ENCODE measurements around the gene SARM1. TPM values are rescaled to one million over a fixed set of nuclear protein-coding genes. Genes with fewer than 3 reads are reported as not detected.

The SARM1 gene
- total RNA-seq, 1 donor = 16.4 TPM

GRCh38 chr17:28370744-28371103, 770 bp upstream of the SARM1 start:
- DNase-seq (ENCODE audit: low read depth) = no peak
- no peak for TF ChIP-seq CTCF (IDR thresholded peaks at IDR 0.05; ENCODE audit: insufficient read depth, low read depth, low read length)
- peak overlapping the region; percentile 73 for H3K4me3 ChIP-seq (ENCODE audit: low read depth, low read length)

DNA sequence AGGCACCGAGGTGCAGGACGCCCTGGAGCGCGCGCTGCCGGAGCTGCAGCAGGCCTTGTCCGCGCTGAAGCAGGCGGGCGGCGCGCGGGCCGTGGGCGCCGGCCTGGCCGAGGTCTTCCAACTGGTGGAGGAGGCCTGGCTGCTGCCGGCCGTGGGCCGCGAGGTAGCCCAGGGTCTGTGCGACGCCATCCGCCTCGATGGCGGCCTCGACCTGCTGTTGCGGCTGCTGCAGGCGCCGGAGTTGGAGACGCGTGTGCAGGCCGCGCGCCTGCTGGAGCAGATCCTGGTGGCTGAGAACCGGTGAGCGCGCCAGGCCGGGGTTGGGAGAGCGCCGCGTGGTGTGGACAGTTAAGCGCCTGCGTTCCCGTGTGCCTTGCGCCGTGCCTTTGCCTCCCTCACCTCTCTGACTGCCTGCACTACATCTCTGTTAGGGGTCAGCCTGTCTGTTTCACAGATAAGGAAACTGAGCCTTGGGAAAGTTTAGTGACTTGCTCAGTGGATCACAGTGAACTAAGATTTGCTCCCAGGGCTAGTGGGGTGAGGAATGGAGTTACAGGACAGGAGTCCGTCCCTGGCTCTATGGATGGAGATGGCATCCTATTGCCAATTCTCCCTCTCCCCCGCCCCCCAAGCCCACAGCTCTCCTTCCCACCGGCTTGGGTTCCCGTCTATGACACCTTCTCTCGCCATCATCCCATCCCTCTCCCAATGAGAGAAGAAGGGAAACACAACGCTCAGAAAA, 880 bp downstream of the SARM1 start:
- DNase-seq (ENCODE audit: low read depth) = no peak
- no peak for TF ChIP-seq CTCF (IDR thresholded peaks at IDR 0.05; ENCODE audit: insufficient read depth, low read depth, low read length)
- H3K4me3 ChIP-seq (ENCODE audit: low read depth, low read length) = peak overlapping the region; percentile 73

DNA sequence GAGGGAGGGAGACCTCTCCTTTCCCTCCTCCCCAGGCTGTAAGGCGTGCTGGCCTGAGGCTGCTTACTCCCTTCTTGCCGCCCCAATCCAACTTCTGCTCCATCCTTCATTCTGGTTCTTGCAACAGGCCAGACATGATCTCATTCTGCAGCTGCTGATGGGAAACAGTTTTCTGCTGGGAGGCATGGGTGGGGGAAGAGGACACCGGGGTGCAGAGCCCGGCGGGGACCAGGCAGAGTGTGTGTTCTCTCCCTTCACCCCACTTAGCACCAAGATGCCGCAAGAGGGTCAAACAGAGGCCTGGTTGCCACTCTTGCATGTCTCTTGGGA, 1.4 kb downstream of the SARM1 start:
- H3K4me3 ChIP-seq (ENCODE audit: low read depth, low read length) = peak overlapping the region; percentile 73
- TF ChIP-seq CTCF (IDR thresholded peaks at IDR 0.05; ENCODE audit: insufficient read depth, low read depth, low read length) = no peak
- DNase-seq (ENCODE audit: low read depth) = no peak

DNA sequence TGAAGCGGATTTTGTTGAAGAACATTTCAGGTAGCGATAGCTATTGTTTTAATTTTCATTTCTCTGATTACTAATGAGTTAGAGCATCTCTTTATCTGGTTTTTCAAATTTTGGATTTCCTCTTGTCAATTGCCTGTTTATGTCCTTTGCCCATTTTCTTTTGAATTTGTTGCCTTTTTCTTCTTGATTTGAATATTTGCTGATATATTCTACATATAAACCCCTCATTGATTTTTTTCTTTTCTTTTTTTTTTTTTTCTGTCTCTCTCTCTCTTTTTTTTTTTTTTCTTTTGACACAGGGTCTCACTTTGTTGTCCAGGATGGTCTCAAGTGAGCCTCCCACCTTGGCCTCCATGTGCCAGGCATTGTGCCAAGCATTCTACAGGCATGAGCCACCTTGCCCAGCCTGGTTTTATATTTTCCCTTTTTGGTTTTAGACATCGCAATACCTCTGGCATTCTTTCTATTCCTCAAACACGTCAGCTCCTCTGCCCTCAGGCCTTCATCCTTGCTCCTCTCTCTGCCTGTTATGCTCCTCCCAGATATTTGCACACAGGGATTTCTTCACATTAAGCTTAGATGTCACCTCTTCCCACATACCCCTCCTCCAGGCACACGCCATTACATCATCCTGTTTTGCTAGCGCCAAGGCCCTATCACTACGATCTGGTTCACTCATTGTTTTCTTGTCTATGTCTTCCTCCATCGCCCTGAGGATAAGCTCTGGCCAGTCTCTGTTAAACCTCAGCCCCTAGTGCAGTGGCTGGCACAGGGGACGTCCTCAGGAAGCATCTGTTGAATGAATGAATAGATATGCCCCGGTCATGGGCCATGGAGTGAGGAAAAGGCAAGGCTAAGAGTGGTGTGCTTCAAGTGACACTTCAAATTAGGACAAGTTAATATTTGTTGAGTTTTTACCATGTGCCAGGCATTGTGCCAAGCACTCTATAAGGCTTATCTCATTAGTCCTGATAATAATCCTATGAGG, 8.6 kb downstream of the SARM1 start:
- no peak for TF ChIP-seq CTCF (IDR thresholded peaks at IDR 0.05; ENCODE audit: insufficient read depth, low read depth, low read length)
- DNase-seq (ENCODE audit: low read depth) = peak; percentile 85
- H3K4me3 ChIP-seq (ENCODE audit: low read depth, low read length) = no peak overlapping the region

DNA sequence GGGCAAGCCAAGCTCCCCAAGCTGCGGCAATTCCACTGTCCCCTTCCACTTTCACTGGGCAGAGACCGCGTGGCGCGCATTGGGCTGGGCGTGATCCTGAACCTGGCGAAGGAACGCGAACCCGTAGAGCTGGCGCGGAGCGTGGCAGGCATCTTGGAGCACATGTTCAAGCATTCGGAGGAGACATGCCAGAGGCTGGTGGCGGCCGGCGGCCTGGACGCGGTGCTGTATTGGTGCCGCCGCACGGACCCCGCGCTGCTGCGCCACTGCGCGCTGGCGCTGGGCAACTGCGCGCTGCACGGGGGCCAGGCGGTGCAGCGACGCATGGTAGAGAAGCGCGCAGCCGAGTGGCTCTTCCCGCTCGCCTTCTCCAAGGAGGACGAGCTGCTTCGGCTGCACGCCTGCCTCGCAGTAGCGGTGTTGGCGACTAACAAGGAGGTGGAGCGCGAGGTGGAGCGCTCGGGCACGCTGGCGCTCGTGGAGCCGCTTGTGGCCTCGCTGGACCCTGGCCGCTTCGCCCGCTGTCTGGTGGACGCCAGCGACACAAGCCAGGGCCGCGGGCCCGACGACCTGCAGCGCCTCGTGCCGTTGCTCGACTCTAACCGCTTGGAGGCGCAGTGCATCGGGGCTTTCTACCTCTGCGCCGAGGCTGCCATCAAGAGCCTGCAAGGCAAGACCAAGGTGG, 9.8 kb downstream of the SARM1 start:
- TF ChIP-seq CTCF (IDR thresholded peaks at IDR 0.05; ENCODE audit: insufficient read depth, low read depth, low read length) = no peak

GRCh38 chr17:28384281-28385036, 13.0 kb downstream of the SARM1 start:
- TF ChIP-seq CTCF (IDR thresholded peaks at IDR 0.05; ENCODE audit: insufficient read depth, low read depth, low read length) = no peak
- no peak for DNase-seq (ENCODE audit: low read depth)
- H3K4me3 ChIP-seq (ENCODE audit: low read depth, low read length) = no peak overlapping the region

More for the DNA sequence above, 9.8 kb downstream of the SARM1 start:
- no peak overlapping the region for H3K4me3 ChIP-seq (ENCODE audit: low read depth, low read length)
- DNase-seq (ENCODE audit: low read depth) = no peak

All from fibroblast of villous mesenchyme (primary cell).